Measurements from ENCODE around the gene TSKS. TPM values are rescaled to one million over a fixed set of nuclear protein-coding genes. Genes with fewer than 3 reads are reported as not detected.

TSKS gene
- total RNA-seq, 1 donor from 2014 or later, result not detected

- Histone ChIP-seq H3K36me3 (no peaks in the 10 kb centered on the region), H3K4me3 (peak overlapping the region; percentile 94), H3K79me2 (ENCODE audit: low read depth) (peaks cover 43% of the 10 kb centered on the region), H2AFZ (replicated peaks) (no peak overlapping the region), H3F3A (ENCODE audit: low read depth) (peaks cover 12% of the 10 kb centered on the region), H3K4me1 (peaks cover 11% of the 10 kb centered on the region), H3K9ac (peak overlapping the region; percentile 64), H3K9me3 (ENCODE audit: low read depth) (no peaks in the 10 kb centered on the region), H3K27me3 (no peaks in the 10 kb centered on the region), H3K27ac (peak overlapping the region; percentile 99), H4K20me1 (ENCODE audit: low read depth) (no peaks in the 10 kb centered on the region), H3K4me2 (peak overlapping the region; percentile 81)
- TF ChIP-seq EZH2 (IDR thresholded peaks at IDR 0.05) (no peak), CTCF (IDR thresholded peaks at IDR 0.05) (no peak), EZH2phosphoT487 (IDR thresholded peaks at IDR 0.05) (no peak)
- H3K27ac Mint-ChIP-seq, result peak overlapping the region; percentile 96
- peak; percentile 100 for DNase-seq (ENCODE audit: low spot score)
- H3K27me3 Mint-ChIP-seq (ENCODE audit: insufficient read depth, low read depth), result peaks cover 11% of the 10 kb centered on the region
- peaks cover 36% of the 10 kb centered on the region for H3K4me1 Mint-ChIP-seq
- no peaks in the 10 kb centered on the region for H3K9me3 Mint-ChIP-seq
- no peaks in the 10 kb centered on the region for H3K36me3 Mint-ChIP-seq
- peak overlapping the region; percentile 95 for H3K4me3 Mint-ChIP-seq
Measured at GRCh38 chr19:49766007-49766929, 3.2 kb upstream of the TSKS start.

GRCh38 chr19:49764341-49764740 lies 1.2 kb upstream of the TSKS start:
- peaks cover 6% of the 10 kb centered on the region for H3K27me3 Mint-ChIP-seq (ENCODE audit: insufficient read depth, low read depth)
- H3K27ac ChIP-seq, result no peak overlapping the region
- peak overlapping the region; percentile 71 for H3K4me3 Mint-ChIP-seq

GRCh38 chr19:49761625-49762311 lies 1.3 kb downstream of the TSKS start:
- peaks cover 4% of the 10 kb centered on the region for H3K4me1 ChIP-seq
- H3K27ac ChIP-seq, result no peak overlapping the region
- Mint-ChIP-seq H3K27me3 (ENCODE audit: insufficient read depth, low read depth) (peaks cover 6% of the 10 kb centered on the region), H3K4me1 (peaks cover 28% of the 10 kb centered on the region), H3K9me3 (no peaks in the 10 kb centered on the region), H3K4me3 (no peak overlapping the region), H3K36me3 (no peaks in the 10 kb centered on the region), H3K27ac (no peak overlapping the region)
- no peaks in the 10 kb centered on the region for H3K9me3 ChIP-seq (ENCODE audit: low read depth)
- no peak overlapping the region for H3K9ac ChIP-seq
- DNase-seq (ENCODE audit: low spot score), result no peak
- H2AFZ ChIP-seq (replicated peaks), result peak overlapping the region; percentile 57
- H3F3A ChIP-seq (ENCODE audit: low read depth), result peaks cover 12% of the 10 kb centered on the region
- no peaks in the 10 kb centered on the region for H4K20me1 ChIP-seq (ENCODE audit: low read depth)
- H3K36me3 ChIP-seq, result no peaks in the 10 kb centered on the region
- H3K27me3 ChIP-seq, result no peaks in the 10 kb centered on the region
- no peak for TF ChIP-seq EZH2phosphoT487 (IDR thresholded peaks at IDR 0.05)
- TF ChIP-seq EZH2 (IDR thresholded peaks at IDR 0.05), result no peak
- TF ChIP-seq CTCF (IDR thresholded peaks at IDR 0.05), result no peak
- no peaks in the 10 kb centered on the region for H3K79me2 ChIP-seq (ENCODE audit: low read depth)
- H3K4me3 ChIP-seq, result no peak overlapping the region
- no peak overlapping the region for H3K4me2 ChIP-seq

More at GRCh38 chr19:49764341-49764740, 1.2 kb upstream of the TSKS start:
- Histone ChIP-seq H3K4me1 (peaks cover 11% of the 10 kb centered on the region), H4K20me1 (ENCODE audit: low read depth) (no peaks in the 10 kb centered on the region), H3K27me3 (no peaks in the 10 kb centered on the region), H3K9me3 (ENCODE audit: low read depth) (no peaks in the 10 kb centered on the region), H3K36me3 (no peaks in the 10 kb centered on the region), H3K4me2 (no peak overlapping the region), H3K4me3 (no peak overlapping the region), H3F3A (ENCODE audit: low read depth) (peaks cover 12% of the 10 kb centered on the region), H3K9ac (no peak overlapping the region), H3K79me2 (ENCODE audit: low read depth) (peaks cover 24% of the 10 kb centered on the region), H2AFZ (replicated peaks) (no peak overlapping the region)
- no peak for DNase-seq (ENCODE audit: low spot score)
- Mint-ChIP-seq H3K36me3 (no peaks in the 10 kb centered on the region), H3K9me3 (no peaks in the 10 kb centered on the region), H3K4me1 (peaks cover 34% of the 10 kb centered on the region), H3K27ac (peak overlapping the region; percentile 93)
- TF ChIP-seq EZH2phosphoT487 (IDR thresholded peaks at IDR 0.05) (no peak), CTCF (IDR thresholded peaks at IDR 0.05) (no peak), EZH2 (IDR thresholded peaks at IDR 0.05) (no peak)
